Stimulated activated CD4-positive, alpha-beta T cell treated with anti-CD3 and anti-CD28 coated beads, Interleukin-2, amount 100 ng/mL, for 4 hours (primary cell): Measurements from ENCODE around the gene RGMA.

ENCODE experiments used
- DNase-seq: peaks from one replicate; pipeline ENCODE4 v3.0.0-alpha.2; 2020; ENCODE audit warnings: low read depth

Gene RGMA, protein sequence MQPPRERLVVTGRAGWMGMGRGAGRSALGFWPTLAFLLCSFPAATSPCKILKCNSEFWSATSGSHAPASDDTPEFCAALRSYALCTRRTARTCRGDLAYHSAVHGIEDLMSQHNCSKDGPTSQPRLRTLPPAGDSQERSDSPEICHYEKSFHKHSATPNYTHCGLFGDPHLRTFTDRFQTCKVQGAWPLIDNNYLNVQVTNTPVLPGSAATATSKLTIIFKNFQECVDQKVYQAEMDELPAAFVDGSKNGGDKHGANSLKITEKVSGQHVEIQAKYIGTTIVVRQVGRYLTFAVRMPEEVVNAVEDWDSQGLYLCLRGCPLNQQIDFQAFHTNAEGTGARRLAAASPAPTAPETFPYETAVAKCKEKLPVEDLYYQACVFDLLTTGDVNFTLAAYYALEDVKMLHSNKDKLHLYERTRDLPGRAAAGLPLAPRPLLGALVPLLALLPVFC

DNA sequence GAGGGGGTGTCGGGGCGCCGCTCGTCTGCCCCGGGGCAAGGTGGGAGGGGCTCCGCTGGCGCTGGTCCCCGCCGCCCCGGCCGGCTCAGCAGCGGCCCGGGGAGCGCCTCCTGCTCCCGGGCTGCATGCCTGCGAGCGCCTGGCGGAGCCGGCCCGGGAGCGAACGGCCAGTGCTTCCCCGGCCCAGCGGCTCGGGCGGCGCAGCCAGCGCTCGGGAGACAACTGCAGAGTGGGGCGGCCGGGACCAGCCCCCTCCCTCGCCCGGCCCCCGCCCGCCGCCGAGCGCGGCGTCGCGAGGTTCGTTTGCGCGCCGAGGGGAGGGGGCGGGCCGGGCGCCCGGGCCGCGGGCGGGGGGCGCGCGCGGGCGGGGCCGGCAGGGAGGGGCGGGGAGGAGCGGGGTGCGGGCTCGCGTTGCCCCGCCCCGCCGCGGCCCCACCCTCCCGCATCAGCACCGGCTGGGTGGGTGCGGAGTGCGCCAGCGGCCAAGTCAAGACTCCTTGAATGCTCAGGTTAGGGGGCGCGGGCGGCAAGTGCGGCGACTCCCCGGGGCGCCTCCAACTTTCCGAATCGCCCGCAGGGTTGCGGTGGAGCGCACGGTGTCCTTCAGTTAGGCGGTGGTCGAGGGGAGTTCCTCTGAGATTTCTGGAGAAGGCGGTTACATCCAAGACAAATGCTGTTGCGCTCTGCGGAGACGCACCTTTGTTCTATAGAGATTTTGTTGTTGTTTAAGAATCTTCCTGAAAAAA lies at the start of gene RGMA:
Gene RGMA (minus strand): TSS at position 231 of the 746 bp plus-strand sequence. CDS start 279 bp downstream, outside the sequence.
- DNase-seq = no peak

DNA sequence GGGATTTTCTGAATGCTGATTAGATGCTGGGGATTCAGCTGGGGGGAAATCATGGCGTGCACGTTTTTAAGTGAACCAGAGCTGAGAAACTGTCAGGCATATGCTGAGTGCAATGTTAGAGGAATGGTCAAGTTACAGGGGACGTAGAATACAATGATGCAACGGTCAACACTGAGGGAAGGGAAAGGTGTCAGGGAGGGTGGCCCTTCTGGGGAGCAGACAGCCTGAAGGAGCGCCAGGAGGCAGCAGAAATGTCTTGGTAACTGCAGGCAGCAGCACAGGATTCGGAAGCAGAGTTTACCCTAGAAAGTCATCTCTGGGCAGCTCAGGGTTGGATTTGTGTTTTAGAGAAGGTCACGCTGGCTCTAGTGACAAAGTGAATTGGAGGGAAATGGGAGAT lies 47.6 kb upstream of the RGMA start:
- no peak for DNase-seq

DNA sequence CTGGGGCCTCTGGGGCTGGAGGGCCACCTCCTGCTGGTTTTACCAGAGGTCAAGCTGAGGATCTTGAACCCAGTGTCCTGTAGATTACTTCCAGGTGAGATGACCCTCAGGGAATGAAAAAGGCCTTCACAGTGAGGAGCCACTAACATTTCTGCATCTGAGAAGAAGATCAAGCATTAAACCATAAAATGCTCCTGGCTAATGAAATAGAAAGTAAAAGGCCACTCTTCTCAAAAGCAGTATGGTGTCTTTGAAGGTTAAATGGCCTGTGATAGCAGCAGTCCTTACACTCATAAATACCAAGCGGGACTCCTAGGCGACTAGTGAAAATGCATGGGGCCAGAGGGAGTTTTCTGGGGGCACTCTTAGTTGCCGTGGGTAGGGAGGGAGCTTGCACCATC lies 47.0 kb upstream of the RGMA start:
- DNase-seq = no peak

DNA sequence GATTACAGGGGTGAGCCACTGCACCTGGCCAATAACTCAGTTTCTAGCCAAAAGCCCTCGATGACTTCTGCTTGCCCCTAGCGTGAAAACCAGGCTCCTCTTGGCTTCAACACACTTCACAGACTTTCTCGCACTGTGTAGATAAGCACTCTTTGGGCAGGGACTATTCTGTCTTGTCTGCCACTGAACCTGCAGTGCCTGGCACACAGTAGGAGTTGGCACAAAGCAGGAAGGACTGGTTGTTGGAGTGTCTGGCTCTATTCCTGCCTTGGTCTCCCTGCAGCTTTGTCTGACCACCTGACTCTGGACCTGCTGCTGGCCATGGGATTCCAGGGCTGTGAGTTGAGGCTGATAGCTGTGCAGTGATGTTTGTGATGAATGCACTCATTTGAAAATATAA lies 46.4 kb upstream of the RGMA start:
- no peak for DNase-seq

DNA sequence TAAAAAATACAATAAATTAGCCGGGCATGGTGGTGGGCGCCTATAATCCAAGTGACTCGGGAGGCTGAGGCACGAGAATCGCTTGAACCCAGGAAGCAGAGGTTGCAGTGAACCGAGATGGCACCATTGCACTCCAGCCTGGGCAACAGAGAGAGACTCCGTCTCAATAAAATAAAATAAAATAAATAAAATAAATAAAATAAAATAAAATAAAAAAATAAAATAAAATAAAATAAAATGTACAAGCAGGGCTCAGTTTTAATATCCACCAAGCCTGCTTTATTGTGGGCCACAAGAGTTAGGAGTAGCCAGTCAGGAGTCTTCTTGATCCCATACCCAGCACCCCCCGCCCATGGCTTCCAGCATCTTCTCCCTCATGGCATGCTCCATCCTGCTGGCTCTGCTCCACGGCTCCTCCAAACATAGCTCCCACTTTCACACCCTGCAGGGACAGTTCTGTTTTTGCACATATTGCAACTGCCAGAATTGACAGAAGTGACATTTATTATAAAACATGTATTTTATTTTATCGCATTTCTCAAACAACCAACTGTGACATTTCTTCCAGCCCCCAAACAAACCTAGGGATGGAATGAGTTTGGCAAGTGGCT lies 42.6 kb upstream of the RGMA start:
- no peak for DNase-seq

DNA sequence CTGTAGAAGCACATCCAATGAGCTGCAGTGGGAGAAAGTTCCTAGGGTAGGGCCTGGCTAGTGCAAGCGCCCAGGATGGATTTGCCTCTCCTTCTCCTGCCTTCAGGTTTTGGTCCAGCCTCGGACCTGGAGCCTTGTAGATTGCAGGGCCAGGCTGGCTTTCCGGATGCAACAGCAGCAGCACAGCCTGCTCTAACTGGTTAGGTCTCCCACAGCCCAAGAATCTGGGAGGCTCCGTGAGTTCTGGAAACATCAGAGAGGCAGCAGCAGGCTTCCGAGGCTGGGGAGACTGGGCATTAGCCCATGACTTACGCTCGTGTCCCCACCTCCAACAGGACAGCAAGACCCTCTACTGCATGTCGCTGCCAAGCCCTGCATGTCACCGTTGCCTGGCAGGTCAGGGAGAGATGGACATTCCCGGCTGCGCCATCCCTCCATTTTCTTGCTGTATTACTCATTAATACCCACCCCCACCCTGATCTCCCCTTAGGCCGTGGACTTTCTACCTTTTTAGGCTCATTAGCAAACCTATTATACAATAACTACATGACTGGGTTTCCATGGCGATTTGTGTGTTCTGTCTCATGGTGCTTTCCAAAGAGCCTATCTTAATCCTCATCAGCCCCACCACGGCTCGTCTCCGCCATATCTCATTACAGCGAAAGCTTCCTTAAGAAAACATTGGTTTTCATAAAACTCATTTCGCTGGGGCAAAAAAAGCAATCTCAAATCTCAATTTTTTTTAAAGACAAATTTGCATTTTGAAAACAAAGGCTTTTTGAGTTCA lies 40.9 kb upstream of the RGMA start:
- DNase-seq = no peak

DNA sequence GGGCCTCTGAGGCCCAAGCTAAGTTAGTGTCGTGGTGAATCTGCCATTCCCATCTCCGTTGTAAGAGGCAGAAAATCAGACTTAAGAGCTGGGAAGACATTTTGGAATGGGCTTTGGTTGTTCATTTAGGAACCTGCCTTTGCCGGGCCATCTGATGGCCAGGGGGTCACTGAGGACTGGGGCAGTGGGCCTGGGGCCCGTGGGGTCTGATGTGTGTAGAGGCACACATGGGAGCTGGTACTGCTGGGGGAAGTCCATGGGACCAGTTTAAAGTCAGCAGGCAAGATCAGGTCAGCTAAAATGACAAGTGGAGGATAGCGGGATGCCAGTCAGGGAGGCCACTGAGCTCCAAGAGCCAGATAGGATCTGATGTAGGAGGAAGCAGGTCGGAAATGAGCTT lies 38.3 kb upstream of the RGMA start:
- DNase-seq = no peak

DNA sequence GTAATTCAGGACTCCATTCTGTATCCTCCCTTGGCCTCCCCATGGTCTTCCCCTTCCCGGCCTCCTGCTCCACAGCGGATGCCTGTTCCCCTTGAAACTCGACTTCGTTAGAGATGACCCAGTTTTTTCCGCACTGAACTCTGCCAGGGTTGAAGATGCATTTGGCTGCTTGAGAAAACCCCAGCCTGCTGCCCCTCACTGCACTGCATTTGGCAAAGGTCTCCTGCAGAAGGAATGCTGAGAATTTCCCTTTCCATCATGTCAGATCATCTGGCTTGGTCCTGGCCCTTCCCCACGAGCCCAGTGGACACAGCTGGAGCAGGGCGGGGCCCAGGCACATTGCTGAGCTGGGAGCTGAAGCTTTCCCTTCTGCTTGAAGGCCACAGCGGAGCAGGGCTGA lies 37.6 kb upstream of the RGMA start:
- DNase-seq = no peak

DNA sequence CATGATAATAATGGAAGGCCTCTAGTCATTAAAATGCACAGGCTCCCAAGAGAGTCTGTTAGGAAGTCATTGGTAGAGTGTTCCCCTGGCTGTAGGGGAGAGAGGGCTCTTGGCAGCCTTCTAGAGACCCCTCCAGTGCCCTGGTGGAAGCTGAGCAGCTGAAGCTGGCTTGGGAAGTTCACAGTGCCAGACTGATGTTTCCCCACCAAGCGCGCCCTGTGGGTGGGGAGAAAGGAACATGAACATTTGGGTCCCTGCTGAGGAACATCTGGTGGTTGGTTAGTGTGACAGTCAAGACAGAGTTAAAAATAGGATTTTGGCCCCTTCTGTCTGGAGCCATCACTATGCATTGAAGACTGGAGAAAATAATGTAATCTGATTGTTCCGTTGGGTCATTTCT lies 37.1 kb upstream of the RGMA start:
- DNase-seq = no peak

DNA sequence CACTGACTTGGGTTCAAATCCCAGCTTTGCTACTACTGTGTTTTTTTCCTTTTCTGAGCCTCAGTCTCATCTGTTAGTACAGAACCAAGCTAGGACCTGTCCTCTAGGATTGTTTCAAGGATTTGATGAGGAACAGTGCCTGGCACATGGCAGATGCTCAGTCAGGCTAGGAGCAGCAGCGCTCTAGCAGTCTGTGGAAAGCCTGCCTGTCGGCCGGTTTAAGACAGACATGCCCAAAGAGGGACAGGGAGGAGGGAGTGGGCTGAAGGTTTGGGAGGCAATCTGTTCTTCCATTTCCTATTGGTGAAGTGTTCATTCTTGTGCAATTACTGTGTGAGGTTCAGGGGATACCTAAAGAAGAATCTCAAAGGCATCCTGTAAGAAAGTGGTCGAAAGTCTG lies 35.1 kb upstream of the RGMA start:
- DNase-seq = no peak

DNA sequence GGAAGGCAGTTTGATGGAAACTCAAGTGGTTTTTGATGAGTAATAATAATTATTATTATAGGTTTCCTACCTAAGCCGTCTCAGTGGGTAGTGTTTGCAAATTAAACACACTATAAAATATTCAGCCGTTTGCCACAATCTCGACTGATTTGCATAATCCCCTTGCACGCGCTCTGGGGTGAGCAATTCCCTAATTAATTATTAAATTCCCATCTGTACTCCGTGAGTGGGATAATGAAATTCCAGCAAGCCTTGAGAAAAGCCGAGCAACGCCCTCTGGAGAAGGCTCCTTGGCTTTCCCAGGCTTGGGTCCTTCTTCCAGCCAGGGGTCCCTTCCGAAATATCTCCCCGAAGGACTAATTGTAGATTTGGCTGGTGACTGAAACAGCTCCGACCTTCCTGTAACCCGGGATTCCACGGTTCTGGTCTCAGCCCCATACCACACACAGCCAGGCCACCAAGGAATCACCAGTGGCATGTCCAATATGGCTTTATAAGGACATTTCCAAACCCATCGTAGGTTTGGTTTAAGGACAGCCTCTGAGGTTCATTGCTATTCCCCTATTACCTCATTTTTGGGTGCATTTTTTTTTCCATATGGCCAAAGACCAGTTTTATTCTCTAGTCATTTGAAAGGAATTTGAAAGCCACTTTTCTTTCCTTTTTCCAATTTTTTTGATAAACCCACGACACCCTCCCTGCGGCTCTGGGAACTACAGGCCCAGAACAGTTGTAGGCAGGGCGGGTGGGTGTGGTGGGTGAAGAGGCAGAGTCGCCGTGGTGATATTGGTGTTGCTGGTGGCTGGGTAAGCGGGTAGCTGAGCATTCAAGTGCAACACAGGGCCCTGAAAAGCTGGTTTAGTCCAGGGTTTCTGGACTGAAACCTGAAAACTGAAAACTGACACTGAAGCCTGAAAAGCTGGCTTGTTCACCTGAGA lies 33.2 kb upstream of the RGMA start:
- DNase-seq = no peak

DNA sequence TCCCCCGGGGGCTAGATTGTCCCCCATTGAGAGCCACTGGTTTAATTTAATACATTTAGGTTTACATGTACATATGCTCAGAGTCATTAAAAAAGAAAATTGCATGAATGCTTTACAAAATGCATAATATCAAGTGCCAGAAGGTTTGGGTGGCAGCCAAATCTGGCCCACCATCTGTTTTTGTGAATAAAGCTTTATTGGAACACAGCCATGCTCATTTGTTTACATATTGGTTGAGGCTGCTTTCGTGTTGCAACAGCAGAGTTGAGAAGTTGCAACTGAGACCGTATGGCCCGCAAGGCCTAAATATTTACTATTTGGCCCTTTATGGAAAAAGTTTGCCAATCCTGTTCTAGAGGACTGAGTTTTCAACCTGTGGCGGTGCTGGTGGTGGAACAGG lies 32.1 kb upstream of the RGMA start:
- DNase-seq = no peak

DNA sequence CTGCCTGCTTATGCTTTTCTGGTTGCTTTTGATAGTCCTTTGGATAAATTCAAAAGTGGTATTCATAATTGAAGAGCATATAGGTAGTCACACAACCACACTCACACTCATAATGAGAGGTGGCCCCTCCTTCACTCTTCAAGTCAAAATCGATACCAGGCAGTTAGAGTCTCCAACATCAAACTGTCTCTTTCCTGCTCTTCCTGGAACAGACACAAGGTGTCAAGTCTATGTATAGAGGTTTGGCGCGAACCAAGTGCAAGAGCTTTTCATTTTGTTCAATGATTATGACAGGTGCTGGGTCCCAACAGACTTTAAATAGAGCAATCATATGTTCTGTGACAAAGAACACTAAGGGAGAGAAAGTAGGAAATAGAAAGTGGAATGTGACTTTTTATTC lies 29.9 kb upstream of the RGMA start:
- no peak for DNase-seq

DNA sequence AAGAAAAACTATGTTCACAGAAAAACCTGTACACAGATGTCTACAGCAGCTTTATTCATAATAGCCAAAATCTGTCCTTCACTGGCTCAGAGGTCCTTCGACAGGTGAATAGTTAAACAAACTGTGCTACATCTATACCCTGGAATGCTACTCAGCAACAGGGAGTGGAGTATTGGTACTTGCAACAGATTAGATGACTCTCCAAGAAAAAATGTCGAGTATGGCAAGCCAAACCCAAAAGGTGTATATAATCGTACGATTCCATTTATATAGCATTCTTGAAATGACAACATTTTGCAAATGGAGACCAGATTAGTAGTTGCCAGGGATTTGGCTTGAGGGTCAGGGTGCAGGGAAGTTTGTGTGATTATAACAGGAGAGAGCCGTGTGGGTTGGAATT lies 22.4 kb upstream of the RGMA start:
- no peak for DNase-seq

DNA sequence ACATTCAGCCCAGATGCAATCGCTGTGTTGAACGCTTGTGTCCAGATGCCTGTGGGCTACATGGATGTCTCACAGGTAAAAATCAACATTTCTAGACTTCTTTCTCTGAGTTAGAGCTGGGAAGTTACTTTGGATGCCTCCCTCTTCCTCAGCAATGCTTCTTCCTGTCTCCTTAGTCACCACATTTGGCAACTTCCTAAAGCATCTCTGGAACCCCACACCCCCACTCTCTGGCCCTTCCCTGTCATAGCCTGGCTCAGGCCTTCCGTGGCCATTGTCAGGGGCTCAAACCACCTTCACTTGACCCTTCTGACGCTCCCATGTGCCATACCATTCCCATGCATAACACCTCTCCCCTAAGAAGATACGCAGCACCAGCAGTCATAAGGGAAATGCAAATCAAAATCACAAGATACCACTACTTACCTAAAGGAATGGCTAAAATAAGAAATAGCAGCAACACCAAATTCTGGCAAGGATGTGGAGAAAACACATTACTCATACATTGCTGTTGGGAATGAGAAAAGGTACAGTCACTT lies 21.6 kb upstream of the RGMA start:
- no peak for DNase-seq

DNA sequence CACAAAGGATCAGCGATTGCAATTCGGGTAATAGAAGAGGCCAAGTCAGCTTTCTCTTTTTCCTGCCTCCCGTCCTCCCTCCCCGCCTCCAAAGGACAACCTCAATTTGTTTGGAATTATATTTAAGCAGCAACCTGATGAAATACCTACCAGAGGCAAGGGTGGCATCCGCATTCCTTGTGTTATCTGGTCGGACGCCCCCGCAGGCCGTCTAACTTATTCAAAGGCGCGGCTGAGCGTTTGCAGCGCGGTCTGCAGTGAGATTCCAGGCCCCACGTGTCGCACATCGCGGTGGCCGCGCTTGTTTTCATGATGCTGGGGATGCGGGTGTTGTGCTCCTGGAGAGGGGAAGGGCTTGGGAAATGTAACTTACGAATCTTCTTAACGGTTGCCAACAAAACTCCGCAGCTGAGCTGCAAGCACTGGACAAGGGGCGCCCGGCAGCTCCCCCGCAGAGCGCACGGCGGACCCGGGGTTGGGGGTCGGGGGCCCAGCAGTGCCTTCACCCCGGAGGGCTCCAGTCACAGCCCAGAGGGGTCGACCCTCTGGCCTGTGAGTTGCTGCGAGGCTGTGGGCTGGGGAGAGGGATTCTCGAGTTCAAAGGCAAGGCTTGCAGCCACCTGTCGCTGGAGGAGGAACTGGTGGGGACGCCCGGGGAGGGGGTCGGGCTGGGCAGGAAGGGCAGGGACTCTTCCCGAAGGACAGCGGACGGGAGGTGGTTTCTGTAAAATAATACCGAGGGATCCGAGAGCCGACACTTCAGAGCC lies 20.5 kb upstream of the RGMA start:
- DNase-seq = no peak

DNA sequence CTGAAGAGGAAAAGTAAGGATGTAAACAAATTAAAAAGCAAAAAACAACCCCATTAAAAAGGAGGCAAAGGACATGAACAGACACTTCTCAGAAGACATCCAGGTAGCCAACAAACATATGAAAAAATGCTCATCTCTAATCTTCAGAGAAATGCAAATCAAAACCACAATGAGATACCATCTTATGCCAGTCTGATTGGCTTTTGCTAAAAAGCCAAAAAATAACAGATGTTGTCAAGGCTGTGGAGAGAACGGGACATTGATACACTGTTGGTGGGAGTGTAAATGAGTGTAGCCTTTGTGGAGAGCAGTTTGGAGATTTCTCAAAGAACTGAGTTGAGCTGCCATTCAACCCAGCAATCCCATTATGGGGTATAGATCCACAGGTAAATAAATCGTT lies 18.6 kb upstream of the RGMA start:
- DNase-seq = no peak

DNA sequence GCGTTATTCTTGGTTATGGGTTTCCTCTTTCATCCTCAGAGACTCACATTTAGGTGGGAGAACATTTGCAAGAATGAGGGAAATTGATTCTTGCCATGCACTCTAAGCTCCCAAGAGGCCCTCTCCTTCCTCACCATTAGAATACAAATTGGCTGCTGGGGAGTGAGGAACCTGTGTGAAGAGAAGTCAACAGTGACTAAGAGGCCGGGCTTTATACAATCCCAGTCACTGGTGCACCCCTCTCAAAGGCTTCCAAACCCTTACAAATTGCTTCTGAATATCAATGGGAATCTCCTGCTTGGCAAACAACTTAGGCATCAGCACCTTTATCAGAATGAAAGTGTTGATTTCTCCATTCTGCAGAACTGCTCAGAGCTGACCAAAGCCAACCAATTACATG lies 16.5 kb upstream of the RGMA start:
- DNase-seq = no peak

DNA sequence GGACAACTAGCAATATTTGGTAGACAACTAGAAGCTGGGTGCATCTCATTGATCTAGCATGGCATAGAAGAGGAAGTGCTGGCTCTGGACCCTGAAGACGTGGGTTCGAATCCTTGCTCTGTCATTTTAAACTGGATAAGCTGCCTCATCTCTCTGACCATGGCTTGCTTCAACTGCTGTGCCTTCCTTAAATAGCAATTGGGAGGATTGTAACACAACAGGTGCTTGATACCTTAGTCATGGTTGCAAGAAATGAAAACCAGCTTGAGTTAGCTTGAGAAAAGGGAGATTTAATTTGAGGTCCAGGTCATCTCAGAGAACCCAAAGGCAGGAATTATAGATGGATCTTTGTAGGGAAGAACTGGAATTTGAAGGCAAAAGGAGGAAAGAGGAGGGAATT lies 14.8 kb upstream of the RGMA start:
- DNase-seq = no peak

DNA sequence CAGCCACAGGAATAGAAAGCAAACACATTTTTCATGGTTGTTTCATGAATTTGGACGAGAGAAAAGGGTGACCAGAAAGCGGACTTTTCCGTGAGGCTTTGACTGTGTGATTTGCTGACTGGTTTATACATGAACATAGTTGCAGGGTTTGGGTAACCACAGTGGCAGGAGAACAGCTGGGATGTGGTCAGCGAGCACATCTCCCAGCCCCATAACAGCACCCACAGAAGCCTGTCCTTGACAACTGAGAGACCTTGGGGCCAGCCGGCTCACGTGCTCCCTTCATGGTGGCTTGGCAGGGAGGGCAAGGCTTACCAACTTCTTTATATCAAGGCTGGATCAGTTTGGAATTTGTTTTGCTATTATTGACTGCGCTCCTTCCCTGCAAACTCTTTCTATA lies 13.2 kb upstream of the RGMA start:
- no peak for DNase-seq
